ENCODE results near the gene JSRP1.

- TF ChIP-seq CTCF (conservative IDR thresholded peaks at IDR 0.05) (no peak), ZFX (IDR thresholded peaks at IDR 0.05) (no peak)
Observed at GRCh38 chr19:2247433-2248101, 8.7 kb downstream of the JSRP1 start.
